DMS53 (cell line): ENCODE data around the gene SH3RF1.

Experiments used
- DNase-seq: peaks from one replicate; lab custom pipeline; 2025; lab: John Stamatoyannopoulos, UW

Gene SH3RF1

DNA sequence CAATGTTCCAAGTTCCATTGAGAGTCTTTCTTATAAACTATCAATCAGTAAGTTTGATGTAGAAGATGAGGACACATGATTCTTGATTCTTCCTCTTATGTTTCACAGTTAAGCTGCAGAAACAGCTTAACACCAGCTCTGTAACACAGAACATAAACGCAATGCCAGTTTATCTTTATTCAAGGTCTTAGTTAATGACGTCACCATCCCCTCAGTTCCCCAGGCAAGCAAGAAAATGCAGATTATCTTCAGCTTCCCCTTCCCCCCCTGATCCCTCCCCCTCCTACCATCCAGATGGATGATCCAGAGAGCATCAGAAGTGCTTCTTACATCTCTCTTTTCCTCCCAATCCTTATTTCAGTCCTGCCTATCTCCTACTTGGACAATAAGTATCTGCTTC lies 4.4 kb upstream of the SH3RF1 start:
- no peak for DNase-seq

DNA sequence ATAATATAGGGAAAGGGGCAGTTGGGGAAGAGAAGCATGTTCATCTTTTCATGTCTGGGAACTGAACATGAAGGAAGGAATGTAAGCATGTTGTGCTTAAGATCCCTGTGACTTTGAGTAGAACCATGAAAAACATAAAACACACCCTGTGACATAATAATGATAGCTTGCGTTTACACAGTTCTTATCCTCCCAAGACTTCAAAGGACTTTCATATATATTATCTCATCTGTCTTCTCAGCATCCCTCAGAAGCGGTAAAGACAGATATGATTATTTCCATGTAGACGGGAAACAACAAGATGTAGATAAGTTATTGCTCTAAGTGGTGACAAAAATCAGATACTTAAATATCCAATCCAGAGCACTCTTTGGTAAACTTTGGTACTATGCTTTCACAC lies 3.3 kb upstream of the SH3RF1 start:
- no peak for DNase-seq

DNA sequence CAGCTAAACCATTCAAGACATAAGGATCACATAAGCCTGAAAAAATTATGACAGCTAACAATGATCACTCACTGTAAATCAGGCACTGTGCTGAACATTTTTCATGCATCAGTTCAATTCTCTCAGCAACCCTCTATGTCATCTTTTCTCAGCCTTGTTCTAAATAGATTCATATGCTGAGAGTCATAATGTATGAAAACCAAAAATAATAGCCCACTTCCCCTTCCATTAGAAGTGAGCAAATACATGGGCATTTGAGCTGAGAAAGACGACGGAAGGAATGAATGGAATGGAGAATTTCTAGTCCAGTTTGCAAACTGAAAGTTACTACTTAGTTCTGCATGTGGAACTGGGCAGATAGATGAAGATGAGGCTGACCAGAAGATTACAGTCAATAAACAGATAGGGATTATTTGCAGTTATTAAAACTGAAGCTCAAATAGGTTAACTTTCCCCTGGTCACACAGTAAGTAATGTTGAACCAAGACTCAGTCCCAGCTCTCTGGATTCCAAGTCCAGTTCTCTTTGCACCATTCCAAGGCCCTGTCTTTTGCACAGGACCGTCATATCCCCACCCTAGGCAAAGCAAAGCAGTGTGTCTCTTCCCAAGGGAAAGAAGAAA lies 1.6 kb upstream of the SH3RF1 start:
- no peak for DNase-seq

DNA sequence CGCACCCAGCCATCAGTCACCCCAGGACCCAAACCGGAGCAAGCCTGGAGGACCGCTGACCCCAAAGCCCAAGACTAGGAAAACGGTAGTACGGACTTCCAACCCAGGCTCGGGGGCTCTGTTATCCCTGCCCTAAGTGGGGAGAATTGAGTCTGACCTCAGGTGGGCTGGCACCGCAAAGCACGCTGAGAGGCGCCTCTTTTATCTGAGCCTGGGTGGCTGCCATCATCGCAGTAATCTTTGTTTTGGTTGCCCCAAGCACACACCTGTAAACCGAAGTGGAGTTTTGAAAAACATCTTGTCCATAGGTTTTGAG lies 894 bp upstream of the SH3RF1 start:
- DNase-seq, result no peak

DNA sequence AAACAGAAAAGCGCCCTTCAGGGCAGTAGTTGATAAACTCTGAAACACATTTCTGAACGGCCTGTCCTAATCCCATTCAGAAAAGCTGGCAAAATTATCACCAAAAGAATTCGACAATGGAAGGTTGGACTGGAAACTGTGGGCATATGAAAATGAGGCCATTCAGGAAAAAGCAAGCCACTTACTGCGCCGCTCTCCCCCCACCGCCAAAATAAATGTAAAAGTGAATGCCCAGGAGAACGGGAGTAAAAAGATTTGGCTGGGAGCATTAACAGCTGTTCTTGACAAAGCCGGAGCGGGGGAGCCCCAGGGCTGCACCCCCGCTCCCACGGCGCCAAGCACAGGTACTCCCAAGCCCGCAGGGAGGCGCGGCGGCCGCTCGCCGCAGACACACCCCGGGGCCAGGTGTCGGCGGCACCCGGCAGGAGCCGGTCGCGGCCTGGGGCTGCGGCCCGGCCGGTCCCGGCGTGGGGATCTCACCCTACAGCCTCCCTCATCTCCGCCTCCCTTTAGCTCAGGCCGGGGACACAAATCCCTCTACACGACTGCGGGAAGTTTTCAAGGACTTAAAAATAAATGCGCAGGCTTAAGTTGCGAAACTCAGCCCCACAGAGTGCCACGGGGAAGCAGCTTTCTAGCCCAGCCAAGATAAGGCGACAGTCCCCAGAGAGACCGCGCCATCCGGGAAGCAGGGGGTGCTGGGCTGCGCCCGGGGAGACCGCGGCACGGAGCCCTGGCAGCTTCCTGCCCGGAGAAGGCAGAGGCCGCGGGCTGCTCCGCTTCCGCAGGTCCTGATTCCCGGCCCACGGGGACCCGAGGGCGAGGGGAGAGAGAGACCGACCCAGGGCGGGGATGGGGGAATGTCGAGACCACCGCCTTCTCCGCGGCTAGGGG lies 593 bp downstream of the SH3RF1 start:
- DNase-seq, result peak; percentile 74

DNA sequence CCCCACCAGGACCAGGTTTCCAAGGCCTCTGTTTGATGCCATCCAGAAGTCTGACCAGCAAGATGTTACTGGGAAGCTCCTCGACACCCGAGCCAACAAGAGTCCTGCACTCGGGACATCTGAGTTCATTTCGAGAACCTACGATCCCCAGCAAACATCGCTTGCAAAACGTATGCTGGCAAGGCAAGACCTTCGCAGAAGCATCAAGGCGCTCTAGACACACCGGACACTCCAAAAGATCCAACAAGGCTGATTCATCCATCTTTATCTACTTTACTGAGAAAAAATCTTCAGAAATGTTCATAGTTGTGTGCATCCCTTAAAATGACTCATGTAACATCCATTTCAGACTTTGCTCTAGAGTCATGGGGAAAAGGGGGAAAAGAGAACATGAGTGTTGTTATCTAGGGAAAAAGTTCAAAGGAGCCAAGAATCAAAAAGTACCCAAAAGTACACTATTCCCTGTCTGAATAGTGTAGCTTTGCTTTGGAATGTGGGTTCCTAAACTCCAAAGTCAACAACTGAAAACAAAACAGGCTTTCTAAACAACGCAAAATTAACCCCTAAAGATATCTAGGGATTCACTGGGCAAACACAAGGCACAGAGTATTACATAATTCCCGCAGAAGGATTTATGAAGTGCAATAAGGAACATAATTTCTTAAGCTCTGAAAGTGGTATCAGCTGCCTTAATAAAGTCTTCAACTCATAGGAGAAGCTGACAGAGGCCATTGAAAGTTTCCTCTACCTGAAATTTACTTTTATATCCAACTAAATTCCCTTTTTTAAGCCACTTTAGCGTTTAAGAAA lies 1.6 kb downstream of the SH3RF1 start:
- DNase-seq, result no peak

DNA sequence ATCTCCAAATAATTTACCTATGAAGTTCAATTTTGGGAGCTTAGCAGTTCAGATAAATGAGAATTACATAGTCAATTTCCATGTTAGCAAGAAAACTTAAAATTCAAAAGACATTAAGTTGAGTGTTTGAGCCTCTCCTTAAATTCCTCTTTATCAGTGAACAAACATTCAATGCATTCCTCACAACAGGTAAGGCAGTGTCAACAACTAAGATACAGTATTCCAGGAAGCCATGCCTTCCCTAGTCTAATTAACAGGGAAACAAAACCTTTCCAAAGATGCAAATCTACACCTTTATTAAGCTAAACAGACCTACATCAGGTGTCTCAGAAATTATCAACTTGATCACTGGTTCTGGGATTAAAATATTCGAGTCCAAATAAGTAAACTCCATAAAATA lies 3.7 kb downstream of the SH3RF1 start:
- DNase-seq, result no peak

DNA sequence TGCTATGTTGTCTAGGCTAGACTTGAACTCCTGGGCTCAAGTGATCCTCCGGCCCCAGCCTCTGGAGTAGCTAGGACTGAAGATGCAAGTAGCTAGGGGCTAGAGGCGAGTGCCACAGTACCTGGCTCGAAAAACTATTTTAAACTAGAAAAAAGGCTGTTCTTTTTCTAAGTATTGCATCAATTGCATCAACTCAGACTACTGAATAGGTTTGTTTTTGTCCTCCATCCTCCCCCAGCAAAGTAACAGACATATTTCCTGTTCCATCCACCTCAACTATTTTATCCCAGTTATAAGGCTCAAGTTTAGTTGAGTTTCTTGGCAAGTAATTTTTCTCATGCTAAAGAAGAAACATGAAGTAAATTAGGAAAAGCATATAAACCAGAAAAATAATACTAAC lies 4.1 kb downstream of the SH3RF1 start:
- DNase-seq, result no peak

DNA sequence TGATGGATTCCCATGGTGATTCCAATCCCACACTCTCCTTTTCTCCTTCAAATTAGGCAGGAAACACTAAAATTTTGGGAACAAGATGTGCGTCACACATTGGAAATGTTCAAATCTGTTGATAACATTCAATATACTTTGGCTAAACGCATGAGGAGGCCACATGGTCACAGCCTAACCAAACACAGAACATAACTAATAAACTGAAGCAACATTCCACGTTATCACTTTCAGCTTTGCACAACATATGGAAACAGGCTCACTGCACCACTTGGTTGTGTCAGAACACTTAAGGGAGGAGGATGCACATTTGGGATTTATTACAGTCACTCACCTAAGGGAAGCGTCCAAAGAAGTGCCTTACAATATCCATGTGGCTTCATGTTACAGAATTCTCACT lies 4.7 kb downstream of the SH3RF1 start:
- no peak for DNase-seq

DNA sequence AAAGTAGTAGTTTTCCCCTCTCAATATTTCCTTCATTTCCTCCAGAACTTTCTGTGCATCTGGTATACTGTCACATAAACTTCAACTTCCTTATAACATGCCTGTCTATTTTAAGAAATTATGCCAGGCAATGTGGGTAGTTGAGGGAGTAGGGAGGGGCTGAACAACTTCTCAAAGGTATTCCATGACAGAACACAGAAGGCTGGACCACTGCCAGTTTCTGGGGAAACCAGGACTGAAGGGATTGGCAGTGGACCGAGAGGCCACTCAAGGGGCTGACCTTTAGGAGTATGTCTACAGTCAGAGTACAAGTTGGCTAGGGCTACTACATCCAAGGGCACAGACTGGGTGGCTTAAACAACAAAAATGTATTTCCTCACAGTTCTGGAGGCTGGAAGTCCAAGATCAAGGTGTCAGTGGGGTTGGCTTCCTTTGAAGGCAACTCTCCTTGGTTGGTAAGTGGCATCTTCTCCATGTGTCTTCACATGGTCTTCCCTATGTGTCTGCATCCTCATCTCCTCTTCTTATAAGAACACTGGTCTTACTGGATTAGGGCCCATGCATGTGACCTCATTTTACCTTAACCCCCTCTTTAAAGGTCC lies 6.9 kb downstream of the SH3RF1 start:
- DNase-seq, result peak; percentile 5

DNA sequence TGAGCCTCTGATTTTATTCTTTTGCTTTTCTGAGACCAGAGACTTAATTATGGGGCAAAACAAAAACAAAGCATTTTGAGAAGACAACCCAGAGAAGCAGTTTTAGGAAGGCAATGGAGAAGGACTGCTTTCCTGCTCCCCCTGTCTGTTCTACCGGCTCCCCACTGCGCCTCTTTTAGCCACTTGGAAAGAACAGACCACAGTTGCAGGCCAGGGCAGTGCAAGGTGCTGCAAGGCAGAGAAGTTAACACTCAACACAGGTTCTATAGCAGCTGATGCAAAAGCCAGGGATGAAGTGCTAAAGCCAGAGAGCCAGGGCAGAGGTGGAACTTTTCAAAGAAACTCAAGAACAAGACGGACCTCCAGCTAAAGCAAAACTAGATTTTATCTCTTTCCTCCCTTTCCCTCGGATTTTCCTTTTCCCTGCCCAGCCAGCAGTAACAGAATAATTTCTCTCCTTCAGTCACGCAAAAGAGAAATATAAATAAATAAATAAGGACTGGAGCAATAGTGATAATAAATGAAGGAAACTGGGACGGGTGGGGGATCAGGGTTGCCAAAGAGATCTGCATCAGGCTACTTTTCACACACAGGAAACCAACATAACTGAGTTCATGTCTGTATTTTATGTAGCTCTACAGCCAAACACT lies 10.4 kb downstream of the SH3RF1 start:
- DNase-seq, result no peak

DNA sequence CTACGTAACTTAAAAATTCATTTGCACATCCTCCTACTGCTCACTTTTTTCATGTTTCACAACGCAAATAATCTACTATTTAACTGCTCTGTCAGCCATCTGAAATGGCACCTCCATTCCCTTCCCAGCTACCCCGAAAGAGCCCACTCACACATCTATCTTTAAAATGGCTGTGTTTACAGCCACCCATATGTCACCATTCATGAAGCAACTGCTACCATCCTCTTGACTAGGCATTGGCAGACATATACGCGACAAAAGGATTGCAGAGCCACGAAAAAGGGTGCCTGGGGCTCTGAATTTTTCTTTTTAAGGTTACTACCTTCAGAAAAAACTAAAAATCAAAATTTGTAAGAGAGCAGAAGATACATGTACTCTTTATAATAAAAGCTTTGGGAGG lies 11.5 kb downstream of the SH3RF1 start:
- no peak for DNase-seq

DNA sequence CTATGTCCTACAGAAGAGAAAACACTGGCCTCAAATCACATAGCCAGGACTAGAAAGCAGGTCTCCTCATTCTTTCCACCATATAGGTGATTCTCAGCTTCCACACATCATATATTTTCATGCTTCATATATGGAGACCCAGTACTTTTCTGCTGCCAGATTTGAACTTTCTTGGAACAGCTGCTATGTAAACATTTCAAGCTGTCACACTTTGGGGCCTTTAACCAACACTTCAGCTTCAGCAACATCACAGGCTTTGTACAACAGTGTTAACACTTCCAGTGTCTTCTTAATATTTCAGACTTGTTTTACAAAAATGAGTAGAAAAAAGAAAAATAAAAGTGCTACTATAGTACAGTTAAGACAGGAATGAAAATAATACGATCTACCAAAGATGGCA lies 12.6 kb downstream of the SH3RF1 start:
- no peak for DNase-seq

DNA sequence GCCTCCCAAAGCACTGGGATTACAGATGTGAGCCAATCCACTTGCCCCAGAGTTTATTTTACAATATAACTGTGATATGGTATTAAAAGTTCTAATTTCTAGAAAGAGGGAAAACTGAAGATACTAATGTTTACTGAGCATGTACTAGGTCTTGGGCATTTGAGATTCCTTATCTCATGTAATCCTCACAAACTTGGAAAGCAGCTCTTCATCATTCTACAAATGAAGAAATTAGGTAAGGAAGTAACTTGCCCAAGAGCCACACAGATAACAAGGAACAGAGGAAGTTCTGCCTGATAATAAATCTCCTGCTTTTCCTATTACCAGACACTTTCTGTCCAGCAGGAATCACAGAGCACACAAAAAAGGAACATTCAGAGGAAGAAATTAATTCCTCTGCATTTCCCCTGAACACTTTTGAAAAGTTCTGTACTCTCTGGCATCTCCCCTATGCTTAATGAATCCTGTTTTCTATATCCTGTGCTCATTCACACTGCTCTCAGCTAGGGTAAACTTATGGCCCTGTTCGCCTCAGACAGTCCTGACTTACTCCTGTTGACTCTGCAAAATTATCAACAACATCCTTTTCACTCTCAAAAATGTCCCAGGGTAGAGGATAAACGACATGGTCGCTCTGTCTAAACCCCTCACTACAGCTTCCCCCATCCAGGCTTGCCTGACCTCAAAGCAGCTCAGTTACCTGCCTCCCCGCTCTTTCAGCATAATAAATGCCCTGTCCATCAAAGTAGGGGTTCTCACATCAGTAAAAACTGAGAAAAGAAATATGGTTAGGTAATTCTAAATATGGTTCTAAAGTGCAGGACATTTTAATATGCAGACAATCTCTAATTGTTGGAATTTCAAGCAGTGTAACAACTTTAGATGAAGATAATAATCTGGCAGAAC lies 13.6 kb downstream of the SH3RF1 start:
- DNase-seq, result no peak

DNA sequence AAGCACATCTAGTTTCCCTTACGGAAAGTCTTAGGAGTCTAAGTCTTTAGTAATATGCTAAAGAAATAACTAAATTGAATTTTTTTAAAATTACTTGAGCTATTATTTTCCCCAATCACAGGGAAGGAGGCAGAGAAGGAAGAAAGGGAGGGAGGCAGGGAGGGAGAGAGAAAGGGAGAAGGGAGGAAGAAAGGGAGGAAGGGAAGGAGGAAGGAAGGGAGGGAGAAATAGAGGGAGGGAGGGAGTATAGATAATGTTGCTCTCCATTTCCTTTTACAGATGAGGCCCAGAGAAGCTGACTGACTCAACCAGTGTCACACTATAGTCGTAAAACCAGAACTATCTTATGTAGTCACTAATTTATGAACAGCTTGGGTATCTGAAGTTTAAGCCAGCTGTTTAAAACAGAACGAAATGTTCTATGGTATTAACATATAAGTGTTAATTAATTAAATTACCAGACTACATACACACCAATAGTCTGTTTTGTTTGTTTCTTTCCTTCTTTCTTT lies 14.6 kb downstream of the SH3RF1 start:
- no peak for DNase-seq

DNA sequence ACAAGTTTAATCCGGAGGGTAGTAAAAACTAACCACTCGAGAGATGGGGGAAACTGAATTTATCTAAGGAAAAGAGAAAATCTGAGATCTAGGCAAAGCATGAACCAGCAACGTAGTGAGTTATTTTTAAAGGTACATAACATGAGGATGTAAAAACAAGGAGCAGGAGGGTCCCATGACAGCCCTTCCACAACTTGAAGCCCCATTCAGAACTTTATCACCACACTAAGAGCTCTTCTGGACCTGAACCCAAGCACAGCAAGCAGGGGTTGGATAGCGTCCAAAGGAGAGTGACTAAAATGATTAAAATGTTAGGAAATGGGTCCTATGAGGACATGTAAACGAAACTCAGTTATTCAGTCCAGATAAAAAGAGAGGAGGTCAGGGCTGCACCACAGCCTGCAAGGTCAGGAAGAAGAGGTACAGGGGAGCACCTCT lies 16.2 kb downstream of the SH3RF1 start:
- DNase-seq, result no peak

DNA sequence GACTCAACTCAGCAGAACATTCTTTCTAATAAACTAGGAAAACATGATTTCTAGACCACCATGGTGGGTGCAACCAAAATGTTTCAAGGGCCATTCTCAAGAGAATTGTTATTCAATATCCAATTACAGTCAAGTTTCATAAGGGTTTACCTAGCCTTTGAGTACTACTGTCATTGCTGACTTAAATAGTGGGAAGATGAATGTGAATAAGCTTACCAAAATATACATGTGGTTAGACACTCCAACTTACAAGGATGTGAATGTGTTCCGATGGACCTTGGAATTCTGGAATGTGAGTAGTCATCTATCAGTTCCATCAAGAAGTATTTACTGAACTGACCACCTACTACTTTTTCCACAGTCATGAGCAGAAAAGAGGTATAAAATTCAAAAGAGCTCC lies 16.9 kb downstream of the SH3RF1 start:
- DNase-seq, result no peak

DNA sequence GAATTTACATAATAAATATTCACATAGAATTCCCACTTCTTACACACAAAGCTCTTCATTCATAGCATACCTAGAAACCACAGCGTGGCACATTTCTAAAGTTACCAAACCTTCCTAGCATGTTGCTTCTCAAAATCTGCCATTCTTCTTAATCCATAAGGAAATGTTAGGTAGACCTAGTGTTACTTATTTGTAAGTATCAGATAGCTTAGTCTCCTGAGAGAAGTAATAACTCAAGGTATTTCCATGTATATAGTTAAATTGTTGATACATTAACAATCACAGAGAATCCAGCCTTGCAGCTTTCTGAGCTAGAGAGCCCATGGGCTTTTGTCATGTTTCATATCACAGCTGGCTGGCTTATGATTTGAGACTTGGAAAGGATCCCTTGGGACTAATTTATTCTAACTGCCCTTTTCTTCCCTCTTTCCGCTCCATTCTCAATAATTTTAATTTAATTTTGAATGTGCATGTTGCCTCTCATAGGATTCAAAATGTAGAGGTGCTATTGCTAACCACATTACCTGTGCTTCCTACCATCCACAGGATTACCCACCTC lies 17.6 kb downstream of the SH3RF1 start:
- no peak for DNase-seq

DNA sequence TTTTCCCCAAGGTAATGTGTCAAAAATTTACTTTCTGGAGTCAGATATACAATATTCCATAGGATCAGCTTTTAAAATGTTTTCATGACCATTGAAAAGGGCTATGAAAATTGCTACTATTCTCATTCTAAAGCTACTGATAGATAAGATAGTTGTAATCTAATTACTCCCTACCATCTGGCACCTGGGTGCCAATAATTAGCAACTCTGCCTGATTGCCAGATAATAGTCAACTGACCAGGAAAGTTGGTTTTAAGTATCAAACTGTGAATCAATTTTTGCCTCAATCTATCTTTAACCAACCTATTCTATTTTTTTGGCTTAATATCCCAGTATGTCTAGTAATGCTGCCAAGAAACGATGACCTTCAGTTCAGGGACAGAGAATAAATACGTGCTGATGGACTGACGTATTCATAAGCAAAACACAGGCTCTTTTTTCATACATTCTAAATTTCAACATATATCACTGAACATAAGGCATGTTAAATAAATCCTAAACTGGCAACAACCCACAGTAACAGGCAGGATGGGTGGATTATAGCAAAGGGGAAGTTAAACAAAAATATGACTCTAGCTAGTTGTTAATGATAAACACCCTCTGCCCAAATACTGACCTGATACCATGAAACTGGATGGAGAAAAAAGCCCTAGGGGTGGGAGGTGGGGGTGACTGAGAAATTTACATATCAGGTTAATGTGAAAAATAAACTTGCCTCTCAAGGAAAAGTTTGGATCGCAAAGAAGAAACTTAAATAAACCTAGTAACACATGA lies 18.2 kb downstream of the SH3RF1 start:
- no peak for DNase-seq
